ENCODE results near the gene PLD3.

PLD3 gene

DNA sequence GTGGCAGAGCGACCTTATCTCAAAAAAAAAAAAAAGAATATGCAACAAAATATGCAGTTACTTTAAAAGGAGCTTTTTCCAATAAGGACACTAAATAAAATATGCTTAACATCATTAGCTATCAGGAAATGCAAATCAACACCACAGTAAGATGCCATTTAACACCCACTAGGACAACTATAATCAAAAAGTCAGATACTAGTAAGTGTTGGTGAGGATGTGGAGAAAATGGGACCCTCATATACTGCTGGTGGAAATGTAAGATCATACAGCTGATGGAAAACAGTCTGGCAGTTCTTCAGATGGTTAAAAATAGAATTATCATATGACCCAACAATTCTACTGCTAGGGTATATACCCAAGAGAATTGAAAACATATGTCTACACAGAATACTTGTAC is 38.8 kb upstream of the PLD3 start:
- H3K27ac ChIP-seq: no peak overlapping the region

GRCh38 chr19:40312533-40312932 is 36.0 kb upstream of the PLD3 start:
- TF ChIP-seq CTCF (IDR thresholded peaks at IDR 0.05): no peak
- TF ChIP-seq ZFX (IDR thresholded peaks at IDR 0.05; ENCODE audit: borderline replicate concordance): no peak

More for the DNA sequence above, 38.8 kb upstream of the PLD3 start:
- TF ChIP-seq ZFX (IDR thresholded peaks at IDR 0.05; ENCODE audit: borderline replicate concordance): no peak
- no peak for TF ChIP-seq CTCF (IDR thresholded peaks at IDR 0.05)

GRCh38 chr19:40313229-40313983 is 35.1 kb upstream of the PLD3 start:
- H3K27ac ChIP-seq: no peak overlapping the region
- TF ChIP-seq ZFX (IDR thresholded peaks at IDR 0.05; ENCODE audit: borderline replicate concordance): no peak
- no peak for TF ChIP-seq CTCF (IDR thresholded peaks at IDR 0.05)

More at GRCh38 chr19:40312533-40312932, 36.0 kb upstream of the PLD3 start:
- no peak overlapping the region for H3K27ac ChIP-seq

DNA sequence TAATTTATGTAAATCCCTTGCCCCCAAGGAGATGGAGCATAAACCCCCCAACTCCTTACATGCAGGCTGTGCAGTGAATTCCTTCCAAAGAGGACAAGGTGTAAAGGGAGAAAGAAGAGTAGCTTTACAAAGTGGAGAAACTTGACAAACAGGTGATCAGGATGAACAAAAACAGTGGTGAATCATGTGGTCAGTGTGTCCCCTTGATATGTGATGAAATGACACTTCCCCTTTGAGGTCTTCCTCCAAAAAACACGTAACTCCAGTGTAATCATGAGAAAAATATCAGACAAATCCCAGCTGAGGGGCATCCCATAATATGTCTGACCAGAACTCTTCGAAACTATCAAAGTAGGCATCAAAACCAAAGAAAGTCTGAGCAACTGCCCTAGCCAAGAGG is 33.8 kb upstream of the PLD3 start:
- no peak overlapping the region for H3K27ac ChIP-seq
- TF ChIP-seq CTCF (IDR thresholded peaks at IDR 0.05): no peak
- TF ChIP-seq ZFX (IDR thresholded peaks at IDR 0.05; ENCODE audit: borderline replicate concordance): no peak

DNA sequence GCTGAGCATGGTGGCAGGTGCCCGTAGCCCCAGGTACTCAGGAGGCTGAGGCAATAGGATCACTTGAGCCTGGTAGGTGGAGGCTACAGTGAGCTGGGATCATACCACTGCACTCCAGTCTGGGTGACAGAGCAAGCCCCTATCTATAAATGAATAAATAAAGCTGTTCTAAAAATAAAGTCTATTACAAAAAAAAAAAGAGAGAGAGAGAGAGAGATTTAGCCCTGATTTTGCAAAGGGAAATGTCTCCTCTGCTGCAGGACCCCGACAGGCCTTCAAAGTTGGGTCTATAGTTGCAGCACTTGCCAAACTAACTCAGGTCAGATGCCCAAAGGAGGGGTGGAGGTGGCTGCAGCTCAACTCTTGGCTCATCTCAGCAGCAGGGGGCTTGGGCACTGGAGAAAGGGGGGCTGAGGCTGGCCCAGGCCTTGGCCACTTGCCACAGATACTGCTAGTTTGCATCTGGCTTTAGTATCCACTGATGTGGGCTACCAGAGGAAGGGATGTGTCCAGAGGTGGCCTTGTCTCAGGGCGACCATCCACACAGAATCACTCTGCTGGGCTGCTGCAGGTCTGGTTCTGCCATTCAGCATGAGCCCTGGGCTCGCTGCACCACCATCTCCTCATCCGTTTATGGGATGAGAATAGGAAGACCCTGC is 32.6 kb upstream of the PLD3 start:
- no peak overlapping the region for H3K27ac ChIP-seq
- TF ChIP-seq CTCF (IDR thresholded peaks at IDR 0.05) (no peak), ZFX (IDR thresholded peaks at IDR 0.05; ENCODE audit: borderline replicate concordance) (no peak)

DNA sequence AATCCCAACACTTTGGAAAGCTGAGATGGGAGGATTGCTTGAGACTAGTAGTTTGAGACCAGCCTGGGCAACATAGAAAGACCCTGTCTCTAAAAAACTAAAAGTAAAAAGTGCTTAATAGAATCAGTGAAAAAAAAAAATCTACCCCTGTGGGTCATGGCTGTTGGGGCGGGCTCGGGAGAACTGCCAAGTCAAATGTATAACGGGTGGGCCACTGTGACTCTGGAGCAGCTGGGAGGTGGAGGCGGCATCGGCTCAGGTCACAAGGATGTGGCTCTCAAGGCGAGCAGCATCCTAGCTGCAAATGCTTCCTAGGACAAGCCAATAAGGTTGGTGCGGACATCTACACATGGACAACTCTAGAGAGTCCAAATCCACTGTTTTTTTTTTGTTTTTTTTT is 31.2 kb upstream of the PLD3 start:
- no peak overlapping the region for H3K27ac ChIP-seq
- TF ChIP-seq CTCF (IDR thresholded peaks at IDR 0.05): no peak

- TF ChIP-seq CTCF (IDR thresholded peaks at IDR 0.05): no peak
- TF ChIP-seq ZFX (IDR thresholded peaks at IDR 0.05; ENCODE audit: borderline replicate concordance): no peak
Observed at GRCh38 chr19:40320558-40320935, 27.9 kb upstream of the PLD3 start.

More at GRCh38 chr19:40320558-40320935, 27.9 kb upstream of the PLD3 start:
- no peak overlapping the region for H3K27ac ChIP-seq

Measured in 22Rv1 (cell line).